HL-60/S4 (cell line): ENCODE measurements around the gene EDEM1.
"Not testable (repeated sequence)": the region's sequence is repeated elsewhere in the genome, so short reads cannot be mapped to it uniquely, and the experiment has no call there.

ENCODE experiments used
- in situ Hi-C: fragments of 300-500 bp; cut with MboI; formaldehyde crosslinking; loops from 2 replicates; pipeline ENCODE4 v1.14.3; 2022; ENCODE audit warnings: low sequenced_read_pairs

EDEM1 gene

DNA sequence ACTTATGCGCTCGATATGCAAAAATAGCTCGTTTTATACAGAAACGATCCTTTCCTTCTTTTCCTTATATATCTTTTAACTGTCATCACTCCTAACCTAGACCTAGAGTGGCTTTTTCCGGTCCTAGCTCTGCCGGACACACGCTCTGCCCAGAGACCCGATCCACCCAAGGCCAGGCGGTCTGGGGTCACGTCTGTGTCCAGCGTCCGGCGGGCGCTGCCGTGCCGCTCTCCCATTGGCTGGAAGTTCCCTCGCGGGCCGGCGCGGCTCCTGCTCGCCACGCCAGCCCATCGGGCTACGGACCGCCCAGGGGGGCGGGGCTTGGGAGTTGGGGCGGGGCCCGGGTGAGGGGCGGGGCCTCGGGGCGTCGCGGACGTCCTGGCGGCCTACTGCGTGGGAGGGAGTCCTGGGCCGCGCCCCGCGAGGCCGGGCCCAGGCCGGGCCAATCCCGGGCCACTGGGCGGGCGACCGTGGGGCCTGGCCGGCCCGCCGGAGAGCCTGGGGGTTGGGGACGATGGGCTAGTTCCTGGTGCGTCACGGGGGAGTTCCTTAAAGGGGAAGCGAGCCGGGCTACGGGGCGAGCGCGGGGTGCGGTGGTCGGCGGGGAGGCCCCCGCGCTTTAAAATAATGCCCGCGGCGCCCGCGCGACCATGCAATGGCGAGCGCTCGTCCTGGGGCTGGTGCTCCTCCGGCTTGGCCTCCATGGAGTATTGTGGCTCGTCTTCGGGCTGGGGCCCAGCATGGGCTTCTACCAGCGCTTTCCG, at the start of gene EDEM1:
Gene EDEM1, plus strand, starts transcription at position 552 of the 764 bp plus-strand sequence. Its CDS starts 99 bp downstream, at position 651.
- in situ Hi-C loops: no loop called here

DNA sequence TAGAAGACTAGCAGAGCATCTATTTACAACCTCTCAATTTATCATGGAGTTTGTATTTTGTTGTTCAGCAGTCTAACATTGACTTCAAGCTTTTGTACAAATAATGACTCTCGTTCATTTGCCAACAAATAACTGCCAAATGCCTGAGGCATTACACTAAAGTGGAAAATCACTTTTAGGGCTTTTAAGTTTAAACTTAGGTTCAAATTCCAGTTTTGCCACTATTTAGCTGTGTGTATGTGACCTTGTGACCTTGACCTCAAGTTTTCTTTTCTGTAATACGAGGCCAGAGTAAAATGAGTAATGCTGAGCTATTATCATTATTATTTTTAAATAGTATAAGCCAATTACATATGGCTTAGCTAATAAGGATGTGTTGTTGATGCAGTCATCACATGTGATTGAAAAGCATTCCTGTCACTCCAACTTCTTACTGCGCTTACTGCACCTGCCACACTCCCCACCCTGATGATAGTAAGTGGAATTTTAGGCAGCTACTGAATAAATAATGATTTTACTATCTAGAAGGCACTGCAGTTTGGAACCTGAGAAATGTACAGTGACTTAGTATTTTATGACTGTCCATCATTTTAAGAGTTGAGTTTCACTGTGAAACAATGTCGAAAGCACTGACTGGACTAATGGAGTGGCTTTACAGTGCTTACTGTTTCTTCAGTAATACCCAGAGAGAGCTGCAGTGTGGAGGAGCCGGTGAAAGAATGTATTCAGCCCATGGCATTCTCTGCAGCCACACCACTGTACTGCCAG, 49.1 kb upstream of the EDEM1 start:
- in situ Hi-C loops: no loop called here

GRCh38 chr3:5140230-5140621, 47.3 kb upstream of the EDEM1 start:
- in situ Hi-C loops: no loop called here

- in situ Hi-C loops: no loop called here
Observed at GRCh38 chr3:5140839-5141238, 46.7 kb upstream of the EDEM1 start.

DNA sequence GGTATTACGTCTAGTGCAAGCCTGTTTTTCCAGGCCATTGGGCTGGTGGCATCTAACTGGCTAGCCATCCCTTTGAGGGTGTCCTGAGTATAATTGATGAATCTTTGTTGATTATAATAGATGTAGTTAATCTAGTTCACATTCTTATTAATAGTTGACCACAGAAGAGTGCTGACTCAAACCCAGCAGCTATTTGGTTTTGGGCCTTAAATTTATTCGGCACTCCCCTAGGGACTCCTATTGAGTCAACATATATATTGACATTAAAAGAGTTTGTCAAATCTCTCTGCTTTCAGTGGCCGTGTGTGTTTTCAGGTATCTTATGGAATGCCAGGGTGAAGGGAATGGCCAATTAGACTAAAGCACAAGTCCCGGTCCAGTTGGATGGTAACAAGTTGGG, 45.7 kb upstream of the EDEM1 start:
- in situ Hi-C loops: no loop called here

GRCh38 chr3:5143464-5143863, 44.0 kb upstream of the EDEM1 start:
- in situ Hi-C loops: no loop called here

- in situ Hi-C loops: no loop called here
Observed at GRCh38 chr3:5144316-5144994, 43.1 kb upstream of the EDEM1 start.

GRCh38 chr3:5145120-5145519, 42.4 kb upstream of the EDEM1 start:
- in situ Hi-C loops: no loop called here

GRCh38 chr3:5147152-5147551, 40.4 kb upstream of the EDEM1 start:
- in situ Hi-C loops: not testable (repeated sequence)

DNA sequence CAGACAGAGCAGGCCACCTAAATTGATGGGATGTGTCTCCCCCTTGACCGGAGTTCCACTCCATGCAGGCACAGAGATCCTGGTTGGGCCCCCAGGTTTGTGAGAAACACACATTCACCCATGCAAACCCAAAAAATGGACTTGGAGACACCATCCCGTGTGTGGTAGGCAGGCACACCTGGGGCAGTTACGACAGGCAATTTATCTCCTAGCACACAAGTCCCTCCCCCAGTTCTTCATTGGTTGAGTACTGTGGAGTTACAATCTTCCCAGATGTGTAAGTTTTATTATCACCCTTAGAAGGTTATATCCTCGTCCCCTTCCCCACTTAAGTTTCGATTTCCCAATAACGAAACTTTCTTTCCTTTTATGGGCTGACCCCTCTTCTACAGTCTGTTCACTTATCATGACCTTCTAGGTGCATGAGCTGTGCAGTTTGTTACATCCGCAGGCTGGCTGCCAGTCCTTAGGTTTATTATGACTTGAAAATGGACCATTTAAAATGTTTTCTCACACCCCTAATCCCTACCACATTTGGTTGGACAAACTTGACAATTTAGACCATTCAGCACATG, 38.1 kb upstream of the EDEM1 start:
- in situ Hi-C loops: no loop called here

DNA sequence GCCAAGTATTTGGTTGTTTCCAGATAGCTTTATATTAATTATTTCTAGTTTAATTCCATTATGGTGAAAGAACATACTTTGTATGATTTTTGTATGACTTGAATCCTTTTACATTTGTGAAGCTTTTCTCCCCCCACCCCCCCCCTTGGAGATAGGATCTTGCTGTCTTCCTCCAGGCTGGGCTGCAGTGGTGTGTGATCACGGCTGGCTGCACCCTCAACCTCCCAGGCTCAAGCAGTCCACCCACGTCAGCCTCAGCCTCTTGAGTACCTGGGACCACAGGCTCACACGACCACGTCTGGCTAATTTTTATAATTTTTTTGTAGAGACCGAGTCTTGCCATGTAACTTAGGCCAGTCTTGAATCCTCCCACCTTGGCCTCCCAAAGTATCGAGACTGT, 35.9 kb upstream of the EDEM1 start:
- in situ Hi-C loops: no loop called here

- in situ Hi-C loops: no loop called here
Observed at GRCh38 chr3:5153074-5153473, 34.4 kb upstream of the EDEM1 start.

DNA sequence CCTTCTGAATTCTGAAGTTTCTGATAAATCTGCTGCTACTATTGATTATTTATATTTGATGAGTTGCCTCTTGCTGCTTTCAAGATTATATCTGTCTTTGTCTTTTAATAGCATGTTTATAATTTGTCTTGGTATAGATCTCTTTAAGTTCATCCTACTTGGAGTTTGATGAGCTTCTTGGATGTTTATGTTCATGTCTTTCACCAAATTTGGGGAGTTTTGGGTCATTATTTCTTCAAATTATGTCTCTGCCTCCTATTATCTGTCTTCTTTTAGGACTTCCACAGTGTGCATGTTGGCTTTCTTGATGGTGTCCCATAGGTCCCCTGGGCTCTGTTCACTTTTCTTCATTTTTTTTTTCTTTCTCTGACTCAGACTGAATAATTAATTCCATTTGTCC, 32.3 kb upstream of the EDEM1 start:
- in situ Hi-C loops: no loop called here

DNA sequence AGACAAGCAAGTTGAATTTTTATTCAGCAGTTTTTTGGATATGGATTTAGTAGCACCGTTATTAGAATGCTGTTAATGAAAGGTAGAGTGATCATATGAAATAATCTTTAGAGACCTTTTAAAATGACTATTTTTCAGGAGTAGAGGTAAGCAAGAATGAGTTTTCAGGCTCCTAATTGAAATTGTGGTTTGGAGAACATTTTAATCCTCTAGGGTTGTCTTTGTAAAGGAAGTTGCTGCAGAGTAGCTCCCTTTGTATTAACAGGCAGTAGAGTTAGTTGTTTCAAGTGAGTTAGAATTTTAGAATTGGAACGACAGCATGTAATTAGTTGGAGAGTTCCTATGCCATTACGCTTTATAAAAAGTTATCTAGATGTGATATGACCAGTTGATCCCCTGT, 27.2 kb upstream of the EDEM1 start:
- in situ Hi-C loops: no loop called here

GRCh38 chr3:5160940-5161858, 26.3 kb upstream of the EDEM1 start:
- in situ Hi-C loops: no loop called here

GRCh38 chr3:5162102-5162501, 25.4 kb upstream of the EDEM1 start:
- in situ Hi-C loops: no loop called here

- in situ Hi-C loops: no loop called here
Observed at GRCh38 chr3:5165698-5166097, 21.8 kb upstream of the EDEM1 start.

GRCh38 chr3:5166846-5167245, 20.7 kb upstream of the EDEM1 start:
- in situ Hi-C loops: no loop called here

GRCh38 chr3:5168110-5168509, 19.4 kb upstream of the EDEM1 start:
- in situ Hi-C loops: no loop called here

DNA sequence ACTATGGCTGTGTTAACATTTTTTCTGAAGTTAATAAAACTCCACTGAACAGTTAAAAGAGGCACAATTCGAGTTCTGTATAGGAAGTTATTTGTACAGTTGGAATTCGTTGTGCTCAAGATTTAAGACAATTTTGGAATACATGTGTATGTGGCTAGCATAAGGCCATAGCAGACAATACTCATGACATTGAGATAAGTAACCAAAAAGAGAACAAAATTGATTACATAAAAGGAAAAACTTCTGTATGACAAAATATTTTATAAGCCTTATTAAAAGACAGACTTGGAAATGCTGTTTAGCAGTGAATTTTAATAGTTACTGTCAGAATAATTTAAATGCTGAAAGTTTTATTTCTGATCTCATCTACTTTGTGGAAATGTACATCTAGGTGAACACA, 17.7 kb upstream of the EDEM1 start:
- in situ Hi-C loops: no loop called here
